IMR-90 (cell line): ENCODE results near the gene MYL10. TPM values are rescaled to one million over a fixed set of nuclear protein-coding genes. Genes with fewer than 3 reads are reported as not detected.

Experiments used
- ATAC-seq: fragments of 200-7000 bp; cut with Tn5 transposase; 2 replicates; pipeline ENCODE4 v1.9.1; 2020; ENCODE audit warnings: low read depth, mild to moderate bottlenecking, moderate library complexity
- BruUV-seq: library from RNA; stranded (reverse); fragments of 400-500 nt; replicated peaks from 2 replicates; lab custom pipeline; 2021; lab: Mats Ljungman, UMichigan
- CTCF ChIA-PET: fragments of 300-600 bp; formaldehyde crosslinking; extraction: SDS; loops from one replicate; lab custom pipeline; 2021; ENCODE audit warnings: antibody characterized with exemption; lab: Yijun Ruan, JAX
- POLR2A ChIA-PET: fragments of 300-600 bp; sonication (Branson Sonifier 250); formaldehyde crosslinking; loops from one replicate; lab custom pipeline; 2022; ENCODE audit warnings: antibody characterized with exemption; ENCODE audit not compliant: unreplicated experiment; lab: Charles Lee
- DNase-seq: peaks from one replicate; pipeline ENCODE4 v3.0.0; 2013
- H2AFZ ChIP-seq: replicated peaks from 2 replicates; pipeline ENCODE3; 2013; ENCODE audit warnings: low read length, mild to moderate bottlenecking; ENCODE audit not compliant: poor library complexity
- H2AK5ac ChIP-seq: 2 replicates; pipeline ENCODE4 v1.6.1; 2013; ENCODE audit warnings: low read depth, low read length, inconsistent platforms
- H2AK9ac ChIP-seq: replicated peaks from 2 replicates; pipeline ENCODE3; 2013; ENCODE audit warnings: mild to moderate bottlenecking, low read depth, low read length, moderate library complexity; ENCODE audit not compliant: poor library complexity
- H2BK120ac ChIP-seq: 2 replicates; pipeline ENCODE4 v1.6.1; 2013; ENCODE audit warnings: low read depth, low read length, inconsistent platforms
- H2BK15ac ChIP-seq: 3 replicates; pipeline ENCODE4 v1.6.1; 2013; ENCODE audit warnings: low read depth, low read length, inconsistent platforms
- H2BK20ac ChIP-seq: 2 replicates; pipeline ENCODE4 v1.6.1; 2013; ENCODE audit warnings: low read depth, mild to moderate bottlenecking, inconsistent platforms, low read length, moderate library complexity
- H2BK5ac ChIP-seq: 2 replicates; pipeline ENCODE4 v1.6.1; 2013; ENCODE audit warnings: mild to moderate bottlenecking, low read depth, low read length, inconsistent platforms; ENCODE audit not compliant: poor library complexity, severe bottlenecking
- H3K14ac ChIP-seq: replicated peaks from 2 replicates; pipeline ENCODE4 v1.6.1; 2013; ENCODE audit warnings: low read depth, low read length, inconsistent platforms
- H3K18ac ChIP-seq: 2 replicates; pipeline ENCODE4 v1.6.1; 2013; ENCODE audit warnings: low read depth, low read length, control low read depth
- H3K23ac ChIP-seq: 2 replicates; pipeline ENCODE4 v1.6.1; 2013; ENCODE audit warnings: low read depth, low read length, inconsistent platforms
- H3K27ac ChIP-seq: 2 replicates; pipeline ENCODE4 v1.5.1; 2013; ENCODE audit warnings: mild to moderate bottlenecking, control low read depth, low read length; ENCODE audit not compliant: insufficient read depth
- H3K27me3 ChIP-seq: 2 replicates; pipeline ENCODE4 v1.6.1; 2013; ENCODE audit warnings: low read length; ENCODE audit not compliant: control insufficient read depth, insufficient read depth
- H3K36me3 ChIP-seq: 2 replicates; pipeline ENCODE4 v1.6.1; 2013; ENCODE audit warnings: low read length, mixed read lengths; ENCODE audit not compliant: control insufficient read depth, insufficient read depth
- H3K4ac ChIP-seq: 2 replicates; pipeline ENCODE4 v1.6.1; 2013; ENCODE audit warnings: low read depth, low read length, inconsistent platforms
- H3K4me1 ChIP-seq: 2 replicates; pipeline ENCODE4 v1.6.1; 2013; ENCODE audit warnings: low read length, mixed read lengths; ENCODE audit not compliant: control insufficient read depth, insufficient read depth
- H3K4me2 ChIP-seq: 2 replicates; pipeline ENCODE4 v1.6.1; 2013; ENCODE audit warnings: low read depth, mild to moderate bottlenecking, control low read depth, low read length, moderate library complexity
- H3K4me3 ChIP-seq: 2 replicates; pipeline ENCODE4 v1.5.1; 2013; ENCODE audit warnings: low read depth, mild to moderate bottlenecking, control low read depth, low read length, moderate library complexity; ENCODE audit not compliant: insufficient read depth
- H3K56ac ChIP-seq: 2 replicates; pipeline ENCODE4 v1.6.1; 2013; ENCODE audit warnings: low read length, inconsistent platforms; ENCODE audit not compliant: insufficient read depth; ENCODE audit errors: extremely low read depth
- H3K79me1 ChIP-seq, 2 experiments: 2 replicates each; pipeline ENCODE4 v1.6.1; 2013; ENCODE audit warnings: low read length in 2 of 2, inconsistent platforms in 1 of 2, low read depth in 1 of 2
- H3K9ac ChIP-seq: 2 replicates; pipeline ENCODE4 v1.6.1; 2013; ENCODE audit warnings: low read depth, low read length, control low read depth
- H3K9me1 ChIP-seq: 2 replicates; pipeline ENCODE4 v1.6.1; 2013; ENCODE audit warnings: low read length, inconsistent platforms; ENCODE audit not compliant: insufficient read depth
- H3K9me3 ChIP-seq: 2 replicates; pipeline ENCODE4 v1.6.1; 2013; ENCODE audit warnings: low read length; ENCODE audit not compliant: control insufficient read depth, insufficient read depth
- H4K20me1 ChIP-seq: 2 replicates; pipeline ENCODE4 v1.6.1; 2013; ENCODE audit warnings: low read length, inconsistent platforms; ENCODE audit not compliant: insufficient read depth
- H4K5ac ChIP-seq: 2 replicates; pipeline ENCODE4 v1.6.1; 2013; ENCODE audit warnings: mild to moderate bottlenecking, low read depth, low read length, control low read depth
- H4K8ac ChIP-seq, 2 experiments: 2 replicates each; pipeline ENCODE4 v1.6.1; 2013; ENCODE audit warnings: low read depth in 2 of 2, low read length in 2 of 2, control low read depth in 1 of 2, inconsistent platforms in 1 of 2
- H4K91ac ChIP-seq: 2 replicates; pipeline ENCODE4 v1.6.1; 2013; ENCODE audit warnings: low read depth, low read length, inconsistent platforms; ENCODE audit not compliant: insufficient read depth
- CHD1 ChIP-seq: IDR thresholded peaks from 2 replicates; pipeline ENCODE4 v1.6.1; 2012; ENCODE audit warnings: low read depth, low read length, improper control_type of control experiment
- CTCF ChIP-seq: conservative IDR thresholded peaks from 2 replicates; pipeline ENCODE4 v1.5.1; 2012; ENCODE audit warnings: mild to moderate bottlenecking, low read depth, low read length, improper control_type of control experiment
- FOS ChIP-seq: fragments of 150-350 bp; IDR thresholded peaks from 2 replicates; pipeline ENCODE4 v1.6.1; 2016; ENCODE audit warnings: low read depth, low read length
- MAZ ChIP-seq: IDR thresholded peaks from 2 replicates; pipeline ENCODE4 v1.6.1; 2012; ENCODE audit warnings: low read depth, mild to moderate bottlenecking, low read length, improper control_type of control experiment, moderate library complexity, borderline replicate concordance
- NFE2L2 ChIP-seq: fragments of 150-350 bp; IDR thresholded peaks from 2 replicates; pipeline ENCODE4 v1.6.1; 2016; ENCODE audit warnings: low read depth, mild to moderate bottlenecking, low read length
- POLR2A ChIP-seq: IDR thresholded peaks from 2 replicates; pipeline ENCODE4 v1.6.1; 2012; ENCODE audit warnings: mild to moderate bottlenecking, low read depth, low read length
- SMC3 ChIP-seq: fragments of 150-350 bp; IDR thresholded peaks from 2 replicates; pipeline ENCODE4 v1.6.1; 2016; ENCODE audit warnings: low read depth, mild to moderate bottlenecking, antibody characterized with exemption, low read length, moderate library complexity
- WGBS, 2 experiments: methylation state at CpG; one replicate each; pipeline versions ENCODE4 v1.1.5 to v1.1.7; 2013; ENCODE audit warnings: missing lambda C conversion rate in 2 of 2; ENCODE audit not compliant: insufficient read length in 1 of 2; ENCODE audit errors: extremely low coverage in 2 of 2; 5-methylcytosine and 5-hydroxymethylcytosine counted together
- dilution Hi-C: fragments of 300-500 bp; cut with HindIII; formaldehyde crosslinking; loops from one replicate; pipeline ENCODE4 v1.14.3; 2018; ENCODE audit warnings: low sequenced_read_pairs; ENCODE audit not compliant: unreplicated experiment
- in situ Hi-C: fragments of 300-500 bp; cut with MboI; formaldehyde crosslinking; loops from 3 replicates; pipeline ENCODE4 v1.14.3; 2019; ENCODE audit warnings: low sequenced_read_pairs, inconsistent platforms, mixed read lengths
- intact Hi-C: fragments of 100-400 bp; cut with micrococcal nuclease; formaldehyde crosslinking; loops from 2 replicates; pipeline ENCODE4 v1.10.0; 2022
- polyA plus RNA-seq, 3 experiments: library from polyadenylated mRNA; depleted of rRNA; stranded (reverse); fragments of >200 nt; gene quantifications; 2 replicates each; pipeline ENCODE4 v1.2.3, GENCODE V29; 2012; ENCODE audit warnings: low replicate concordance in 1 of 3
- total RNA-seq: library from RNA; depleted of rRNA; stranded (reverse); fragments of >200 nt; gene quantifications from 2 replicates; pipeline ENCODE4 v1.2.3, GENCODE V29; 2012

MYL10 gene
- total and polyA plus RNA-seq, 2 of the 4 experiments (the other 2 are of a cell fraction) = not detected

- ChIA-PET CTCF (no interaction called here), POLR2A (no interaction called here)
- Histone ChIP-seq H2BK20ac (no peak overlapping the region), H2AK5ac (no peak overlapping the region), H2BK120ac (no peak overlapping the region), H4K5ac (no peak overlapping the region), H3K23ac (no peak overlapping the region), H3K56ac (no peak overlapping the region), H3K9ac (no peak overlapping the region), H3K4ac (no peak overlapping the region), H3K79me1 (no peaks in the 10 kb centered on the region), H3K4me1 (no peaks in the 10 kb centered on the region), H3K18ac (no peak overlapping the region), H4K91ac (no peak overlapping the region), H2BK5ac (no peak overlapping the region), H3K36me3 (no peaks in the 10 kb centered on the region), H3K4me3 (no peak overlapping the region), H3K9me1 (no peaks in the 10 kb centered on the region), H2AK9ac (no peak overlapping the region), H4K20me1 (no peaks in the 10 kb centered on the region), H3K9me3 (peaks cover 4% of the 10 kb centered on the region; the same call in 1 of the 2 replicates), H3K27me3 (peaks cover 17% of the 10 kb centered on the region; the same call in 1 of the 2 replicates), H2AFZ (no peak overlapping the region), H2BK15ac (no peak overlapping the region), H4K8ac (no peak overlapping the region), H3K14ac (no peak overlapping the region), H3K27ac (no peak overlapping the region), H3K4me2 (no peak overlapping the region)
- intact Hi-C loops (no loop called here), dilution Hi-C loops (no loop called here), in situ Hi-C loops (no loop called here)
- TF ChIP-seq POLR2A (no peak), CHD1 (no peak), MAZ (no peak), CTCF (no peak), SMC3 (no peak), FOS (no peak), NFE2L2 (no peak)
- no peak for ATAC-seq
- DNase-seq = no peak
- WGBS, 2 experiments = 87% methylated on average over 6 of the region's 7 CpGs; no CpG with 5 or more reads in 1 of the 2 experiments
- BruUV-seq = no TSS peak
Measured at GRCh38 chr7:101632641-101633040, 3.5 kb upstream of the MYL10 start.
